PC-9 (cell line): ENCODE results near the gene DMTF1.

ENCODE experiments used
- EZH2 ChIP-seq: fragments of 200-600 bp; sonication (generic); IDR thresholded peaks from 2 replicates; pipeline ENCODE4 v1.8.0; 2017; ENCODE audit warnings: antibody characterized with exemption, low read depth
- TF ChIP-seq, protein P1 (sequence below): fragments of 200-600 bp; sonication (generic); conservative IDR thresholded peaks from 2 replicates; pipeline ENCODE4 v1.6.1; 2017; ENCODE audit warnings: mixed run types, antibody characterized with exemption, mild to moderate bottlenecking, moderate library complexity

DNA sequence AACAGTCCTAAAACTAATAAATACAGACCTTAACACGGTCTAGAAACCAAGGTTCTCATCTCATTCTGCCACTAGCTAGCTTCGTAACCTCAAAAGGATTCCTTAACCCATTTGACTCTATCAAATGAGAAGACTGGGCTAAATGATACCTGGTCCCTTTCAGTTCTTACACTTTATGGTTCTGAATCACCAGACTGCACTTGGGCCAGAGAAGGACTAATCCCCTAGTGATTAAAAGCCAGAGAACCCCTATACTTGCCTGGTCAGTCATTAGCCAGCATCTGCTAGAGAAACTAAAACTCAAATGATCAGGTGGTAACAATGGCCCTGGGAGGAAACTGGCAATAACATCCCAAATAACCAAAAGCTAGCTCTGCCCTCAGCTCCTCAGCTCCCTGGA is 50.5 kb downstream of the DMTF1 start:
- TF ChIP-seq, protein P1, sequence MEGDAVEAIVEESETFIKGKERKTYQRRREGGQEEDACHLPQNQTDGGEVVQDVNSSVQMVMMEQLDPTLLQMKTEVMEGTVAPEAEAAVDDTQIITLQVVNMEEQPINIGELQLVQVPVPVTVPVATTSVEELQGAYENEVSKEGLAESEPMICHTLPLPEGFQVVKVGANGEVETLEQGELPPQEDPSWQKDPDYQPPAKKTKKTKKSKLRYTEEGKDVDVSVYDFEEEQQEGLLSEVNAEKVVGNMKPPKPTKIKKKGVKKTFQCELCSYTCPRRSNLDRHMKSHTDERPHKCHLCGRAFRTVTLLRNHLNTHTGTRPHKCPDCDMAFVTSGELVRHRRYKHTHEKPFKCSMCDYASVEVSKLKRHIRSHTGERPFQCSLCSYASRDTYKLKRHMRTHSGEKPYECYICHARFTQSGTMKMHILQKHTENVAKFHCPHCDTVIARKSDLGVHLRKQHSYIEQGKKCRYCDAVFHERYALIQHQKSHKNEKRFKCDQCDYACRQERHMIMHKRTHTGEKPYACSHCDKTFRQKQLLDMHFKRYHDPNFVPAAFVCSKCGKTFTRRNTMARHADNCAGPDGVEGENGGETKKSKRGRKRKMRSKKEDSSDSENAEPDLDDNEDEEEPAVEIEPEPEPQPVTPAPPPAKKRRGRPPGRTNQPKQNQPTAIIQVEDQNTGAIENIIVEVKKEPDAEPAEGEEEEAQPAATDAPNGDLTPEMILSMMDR: no peak
- TF ChIP-seq EZH2: no peak
